LoVo (cell line): Measurements from ENCODE around the gene ADAMTS18.

Experiments
- DNase-seq: peaks from one replicate; pipeline ENCODE4 v3.0.0-alpha.2; 2016; ENCODE audit warnings: low spot score

ADAMTS18 gene

GRCh38 chr16:77327717-77328116, 107.1 kb downstream of the ADAMTS18 start:
- DNase-seq, result no peak

GRCh38 chr16:77324729-77325128, 110.1 kb downstream of the ADAMTS18 start:
- no peak for DNase-seq

- no peak for DNase-seq
Observed at GRCh38 chr16:77323695-77324094, 111.1 kb downstream of the ADAMTS18 start.

- no peak for DNase-seq
Observed at GRCh38 chr16:77322757-77323156, 112.1 kb downstream of the ADAMTS18 start.

GRCh38 chr16:77317059-77317458, 117.8 kb downstream of the ADAMTS18 start:
- no peak for DNase-seq

GRCh38 chr16:77310877-77311276, 124.0 kb downstream of the ADAMTS18 start:
- no peak for DNase-seq

GRCh38 chr16:77308163-77308561, 126.7 kb downstream of the ADAMTS18 start:
- no peak for DNase-seq

GRCh38 chr16:77307426-77308162, 127.2 kb downstream of the ADAMTS18 start:
- DNase-seq, result no peak

- DNase-seq, result peak; percentile 16
Observed at GRCh38 chr16:77306075-77306474, 128.8 kb downstream of the ADAMTS18 start.

- DNase-seq, result no peak
Observed at GRCh38 chr16:77304877-77305276, 130.0 kb downstream of the ADAMTS18 start.

GRCh38 chr16:77304134-77304533, 130.7 kb downstream of the ADAMTS18 start:
- no peak for DNase-seq

- DNase-seq, result no peak
Observed at GRCh38 chr16:77302674-77303073, 132.2 kb downstream of the ADAMTS18 start.

- no peak for DNase-seq
Observed at GRCh38 chr16:77302249-77302648, 132.6 kb downstream of the ADAMTS18 start.

- DNase-seq, result no peak
Observed at GRCh38 chr16:77300256-77300655, 134.6 kb downstream of the ADAMTS18 start.

GRCh38 chr16:77299395-77299794, 135.4 kb downstream of the ADAMTS18 start:
- no peak for DNase-seq

- DNase-seq, result peak; percentile 30
Observed at GRCh38 chr16:77298418-77299360, 136.1 kb downstream of the ADAMTS18 start.

- DNase-seq, result no peak
Observed at GRCh38 chr16:77297996-77298395, 136.8 kb downstream of the ADAMTS18 start.

- DNase-seq, result no peak
Observed at GRCh38 chr16:77295896-77296295, 138.9 kb downstream of the ADAMTS18 start.

GRCh38 chr16:77290451-77291115, 144.3 kb downstream of the ADAMTS18 start:
- DNase-seq, result no peak

- DNase-seq, result no peak
Observed at GRCh38 chr16:77289331-77289809, 145.5 kb downstream of the ADAMTS18 start.

GRCh38 chr16:77288222-77288621, 146.6 kb downstream of the ADAMTS18 start:
- DNase-seq, result no peak

GRCh38 chr16:77285676-77286075, 149.2 kb downstream of the ADAMTS18 start:
- DNase-seq, result no peak
